GM12878 (cell line): ENCODE measurements around the gene ABCA10. TPM values are rescaled to one million over a fixed set of nuclear protein-coding genes. Genes with fewer than 3 reads are reported as not detected.

Experiments
- ATAC-seq: fragments of 200-7000 bp; cut with Tn5 transposase; 3 replicates; pipeline ENCODE4 v1.9.1; 2020; ENCODE audit warnings: mild to moderate bottlenecking, moderate library complexity
- BruUV-seq: library from RNA; stranded (reverse); fragments of 400-500 nt; replicated peaks from 2 replicates; lab custom pipeline; 2021; lab: Mats Ljungman, UMichigan
- CTCF ChIA-PET: fragments of 300-600 bp; sonication (Branson Sonifier 250); formaldehyde crosslinking; extraction: SDS; loops from one replicate; lab custom pipeline; 2021; ENCODE audit warnings: inconsistent platforms; lab: Yijun Ruan, JAX
- POLR2A ChIA-PET: fragments of 350-600 bp; formaldehyde crosslinking; extraction: SDS; loops from one replicate; lab custom pipeline; 2021; ENCODE audit warnings: inconsistent platforms; lab: Charles Lee
- RAD21 ChIA-PET: fragments of 300-600 bp; sonication (Branson Sonifier 250); formaldehyde crosslinking; loops from one replicate; lab custom pipeline; 2023; ENCODE audit warnings: antibody characterized with exemption; ENCODE audit not compliant: unreplicated experiment; lab: Charles Lee
- SMC1A ChIA-PET: fragments of 300-600 bp; sonication (Branson Sonifier 250); formaldehyde crosslinking; loops from one replicate; lab custom pipeline; 2023; ENCODE audit not compliant: unreplicated experiment, uncharacterized antibody; lab: Charles Lee
- DNase-seq: peaks from one replicate; pipeline ENCODE4 v3.0.0-alpha.2; 2011; ENCODE audit warnings: low read depth, low spot score
- FAIRE-seq: peaks from 3 replicates; lab custom pipeline; 2011; peaks lifted over from hg19 to GRCh38; lab: Jason Lieb, UNC
- H2AFZ ChIP-seq: 2 replicates; pipeline ENCODE4 v1.6.0; 2011; ENCODE audit warnings: low read depth, low read length, control low read depth; ENCODE audit not compliant: control insufficient read depth
- H3K27ac ChIP-seq: 2 replicates; pipeline ENCODE4 v1.5.1; 2011; ENCODE audit warnings: control low read depth; ENCODE audit not compliant: control insufficient read depth, insufficient read depth
- H3K27me3 ChIP-seq, 2 experiments: replicated peaks in 1 of 2; 2 replicates each; pipeline versions ENCODE4 v1.6.0 to v1.6.1; 2011; ENCODE audit warnings: low read length in 1 of 2; ENCODE audit not compliant: control insufficient read depth in 2 of 2, insufficient read depth in 2 of 2
- H3K36me3 ChIP-seq, 2 experiments: 2 replicates each; pipeline ENCODE4 v1.5.1; 2011; ENCODE audit warnings: low read length in 1 of 2; ENCODE audit not compliant: control insufficient read depth in 2 of 2, insufficient read depth in 2 of 2
- H3K4me1 ChIP-seq: 2 replicates; pipeline ENCODE4 v1.6.1; 2011; ENCODE audit warnings: mild to moderate bottlenecking, low read length, moderate library complexity, mixed read lengths; ENCODE audit not compliant: control insufficient read depth, insufficient read depth
- H3K4me2 ChIP-seq: 2 replicates; pipeline ENCODE4 v1.6.0; 2011; ENCODE audit warnings: control low read depth; ENCODE audit not compliant: control insufficient read depth, insufficient read depth
- H3K4me3 ChIP-seq: fragments of 200-600 bp; sonication (generic); 2 replicates; pipeline ENCODE4 v1.5.1; 2016
- H3K79me2 ChIP-seq: 2 replicates; pipeline ENCODE4 v1.6.0; 2011; ENCODE audit warnings: low read length; ENCODE audit not compliant: control insufficient read depth, insufficient read depth
- H3K9ac ChIP-seq: 2 replicates; pipeline ENCODE4 v1.8.0; 2011; ENCODE audit warnings: low read length, control low read depth, mixed read lengths; ENCODE audit not compliant: control insufficient read depth, insufficient read depth
- H3K9me3 ChIP-seq: replicated peaks from 3 replicates; pipeline ENCODE4 v1.5.1; 2011; ENCODE audit warnings: mild to moderate bottlenecking, low read length; ENCODE audit not compliant: control insufficient read depth, insufficient read depth
- H4K20me1 ChIP-seq: 2 replicates; pipeline ENCODE4 v1.6.0; 2011; ENCODE audit not compliant: control insufficient read depth, insufficient read depth
- BHLHE40 ChIP-seq, 2 experiments: fragments of 450-650 bp in 1 of 2; IDR thresholded peaks; 2 replicates each; pipeline ENCODE4 v1.6.1; 2011 to 2017; ENCODE audit warnings: low read depth in 2 of 2, borderline replicate concordance in 1 of 2, improper control_type of control experiment in 1 of 2, low read length in 1 of 2, mild to moderate bottlenecking in 1 of 2
- CBX5 ChIP-seq: sonication (generic); IDR thresholded peaks from 2 replicates; pipeline ENCODE4 v1.6.1; 2016; ENCODE audit warnings: low read depth, moderate library complexity, mild to moderate bottlenecking, inconsistent platforms
- CHD1 ChIP-seq: IDR thresholded peaks from 2 replicates; pipeline ENCODE4 v1.6.1; 2012; ENCODE audit warnings: low read depth, low read length, improper control_type of control experiment
- IKZF1 ChIP-seq: fragments of 450-650 bp; conservative IDR thresholded peaks from 2 replicates; pipeline ENCODE4 v1.6.1; 2017; ENCODE audit warnings: antibody characterized with exemption, mild to moderate bottlenecking
- IRF3 ChIP-seq: fragments of 450-650 bp; IDR thresholded peaks from 2 replicates; pipeline ENCODE4 v1.6.1; 2014; ENCODE audit warnings: mild to moderate bottlenecking
- MLLT1 ChIP-seq: fragments of 450-650 bp; IDR thresholded peaks from 2 replicates; pipeline ENCODE4 v1.6.1; 2016; ENCODE audit warnings: mild to moderate bottlenecking
- NFYB ChIP-seq: IDR thresholded peaks from 2 replicates; pipeline ENCODE4 v1.6.1; 2011; ENCODE audit warnings: low read depth, mild to moderate bottlenecking, low read length, improper control_type of control experiment, moderate library complexity; ENCODE audit not compliant: insufficient read depth
- POLR2AphosphoS5 ChIP-seq: IDR thresholded peaks from 2 replicates; pipeline ENCODE4 v1.6.1; 2011; ENCODE audit warnings: mild to moderate bottlenecking, low read length, inconsistent platforms
- RB1 ChIP-seq: fragments of 450-650 bp; formaldehyde crosslinking; IDR thresholded peaks from 2 replicates; pipeline ENCODE4 v1.6.1; 2017; ENCODE audit warnings: mild to moderate bottlenecking, borderline replicate concordance
- STAT3 ChIP-seq: IDR thresholded peaks from 2 replicates; pipeline ENCODE4 v1.6.1; 2011; ENCODE audit warnings: low read depth, low read length, improper control_type of control experiment
- ZNF207 ChIP-seq: fragments of 450-650 bp; IDR thresholded peaks from 2 replicates; pipeline ENCODE4 v1.6.1; 2014; ENCODE audit warnings: antibody characterized with exemption, mild to moderate bottlenecking, borderline replicate concordance
- ZNF217 ChIP-seq: fragments of 450-650 bp; IDR thresholded peaks from 2 replicates; pipeline ENCODE4 v1.6.1; 2017; ENCODE audit warnings: antibody characterized with exemption, mild to moderate bottlenecking
- in situ Hi-C: fragments of 300-500 bp; cut with MboI; formaldehyde crosslinking; loops from 9 replicates; pipeline ENCODE4 v1.14.3; 2018; ENCODE audit warnings: mixed read lengths
- intact Hi-C: fragments of 100-400 bp; cut with micrococcal nuclease; formaldehyde crosslinking; loops from one replicate; pipeline ENCODE4 v1.14.2; 2022; ENCODE audit not compliant: unreplicated experiment
- polyA plus RNA-seq, 11 experiments: library from polyadenylated mRNA; depleted of rRNA in 4 of 11; unstranded in 6 of 11; stranded (reverse) in 5 of 11; fragments of >200 nt; fragmentation: Nextera tagmentation in 4 of 11; fragmentation: Illumina TruSeq in 1 of 11; extraction: Ambion mirVana in 4 of 11; extraction: Trizol in 1 of 11; gene quantifications; 1 replicate in 1 of 11; 2 replicates in 10 of 11; pipeline versions ENCODE4 v1.2.1 to v1.2.3, GENCODE V29; 2011 to 2016; ENCODE audit warnings: inconsistent platforms in 2 of 11, missing spikeins in 2 of 11, low read depth in 1 of 11
- total RNA-seq, 4 experiments: library from RNA; depleted of rRNA in 3 of 4; stranded (reverse); fragments of >200 nt in 3 of 4; fragmentation: Illumina TruSeq in 1 of 4; extraction: Trizol in 1 of 4; gene quantifications; 2 replicates each; pipeline versions ENCODE4 v1.2.1 to v1.2.3, GENCODE V29; 2013 to 2021
- TF ChIP-seq, protein P1 (sequence below): IDR thresholded peaks from 2 replicates; pipeline ENCODE4 v1.6.1; 2012; ENCODE audit warnings: improper control_type of control experiment, low read depth, low read length; ENCODE audit not compliant: insufficient replicate concordance
- TF ChIP-seq, protein P2 (sequence below): IDR thresholded peaks from 2 replicates; pipeline ENCODE4 v1.6.1; 2012; ENCODE audit warnings: low read length, inconsistent platforms

The ABCA10 gene
- total and polyA plus RNA-seq, 10 of the 15 experiments (the other 5 are each of a cell fraction or from before 2014, with no cell fraction given), result 0.33 to 3.0 (median 0.83) TPM

- SMC1A ChIA-PET, result interaction anchor here (1.1 to 1.7 kb wide), 6 partner anchors 8 to 392 kb away, joined by 3 to 4 read pairs (median 3); no protein-coding TSS in a partner anchor
Observed at GRCh38 chr17:69187294-69187693, 41.3 kb downstream of the ABCA10 start.

More at GRCh38 chr17:69187294-69187693, 41.3 kb downstream of the ABCA10 start:
- ChIA-PET RAD21 (no interaction called here), CTCF (interaction anchor here (0.6 to 1.2 kb wide), 2 partner anchors 106 to 119 kb away, joined by 3 to 4 read pairs; no protein-coding TSS in a partner anchor)
- no peaks in the 10 kb centered on the region for H3K27me3 ChIP-seq
- no peak overlapping the region for H3K27ac ChIP-seq
- no TSS peak for BruUV-seq
- in situ Hi-C loops, result no loop called here
- no peaks in the 10 kb centered on the region for H3K79me2 ChIP-seq
- no peaks in the 10 kb centered on the region for H3K9me3 ChIP-seq
- H3K4me3 ChIP-seq, result no peak overlapping the region
- H3K9ac ChIP-seq, result no peak overlapping the region
- no peaks in the 10 kb centered on the region for H3K4me1 ChIP-seq
- DNase-seq (no peak), FAIRE-seq (no peak), ATAC-seq (no peak)
- intact Hi-C loops, result no loop called here
- no peaks in the 10 kb centered on the region for H3K36me3 ChIP-seq
- H4K20me1 ChIP-seq, result no peaks in the 10 kb centered on the region
- no peak overlapping the region for H2AFZ ChIP-seq
- TF ChIP-seq STAT3 (no peak), IKZF1 (no peak), IRF3 (no peak), BHLHE40 (IDR thresholded peaks at IDR 0.05; ENCODE audit: borderline replicate concordance in 1 of 2, low read depth in 2 of 2, low read length in 1 of 2) (no peak), CHD1 (no peak), CBX5 (no peak), NFYB (no peak), ZNF207 (no peak), RB1 (no peak), POLR2AphosphoS5 (no peak), ZNF217 (no peak), MLLT1 (no peak)
- TF ChIP-seq, protein P1, sequence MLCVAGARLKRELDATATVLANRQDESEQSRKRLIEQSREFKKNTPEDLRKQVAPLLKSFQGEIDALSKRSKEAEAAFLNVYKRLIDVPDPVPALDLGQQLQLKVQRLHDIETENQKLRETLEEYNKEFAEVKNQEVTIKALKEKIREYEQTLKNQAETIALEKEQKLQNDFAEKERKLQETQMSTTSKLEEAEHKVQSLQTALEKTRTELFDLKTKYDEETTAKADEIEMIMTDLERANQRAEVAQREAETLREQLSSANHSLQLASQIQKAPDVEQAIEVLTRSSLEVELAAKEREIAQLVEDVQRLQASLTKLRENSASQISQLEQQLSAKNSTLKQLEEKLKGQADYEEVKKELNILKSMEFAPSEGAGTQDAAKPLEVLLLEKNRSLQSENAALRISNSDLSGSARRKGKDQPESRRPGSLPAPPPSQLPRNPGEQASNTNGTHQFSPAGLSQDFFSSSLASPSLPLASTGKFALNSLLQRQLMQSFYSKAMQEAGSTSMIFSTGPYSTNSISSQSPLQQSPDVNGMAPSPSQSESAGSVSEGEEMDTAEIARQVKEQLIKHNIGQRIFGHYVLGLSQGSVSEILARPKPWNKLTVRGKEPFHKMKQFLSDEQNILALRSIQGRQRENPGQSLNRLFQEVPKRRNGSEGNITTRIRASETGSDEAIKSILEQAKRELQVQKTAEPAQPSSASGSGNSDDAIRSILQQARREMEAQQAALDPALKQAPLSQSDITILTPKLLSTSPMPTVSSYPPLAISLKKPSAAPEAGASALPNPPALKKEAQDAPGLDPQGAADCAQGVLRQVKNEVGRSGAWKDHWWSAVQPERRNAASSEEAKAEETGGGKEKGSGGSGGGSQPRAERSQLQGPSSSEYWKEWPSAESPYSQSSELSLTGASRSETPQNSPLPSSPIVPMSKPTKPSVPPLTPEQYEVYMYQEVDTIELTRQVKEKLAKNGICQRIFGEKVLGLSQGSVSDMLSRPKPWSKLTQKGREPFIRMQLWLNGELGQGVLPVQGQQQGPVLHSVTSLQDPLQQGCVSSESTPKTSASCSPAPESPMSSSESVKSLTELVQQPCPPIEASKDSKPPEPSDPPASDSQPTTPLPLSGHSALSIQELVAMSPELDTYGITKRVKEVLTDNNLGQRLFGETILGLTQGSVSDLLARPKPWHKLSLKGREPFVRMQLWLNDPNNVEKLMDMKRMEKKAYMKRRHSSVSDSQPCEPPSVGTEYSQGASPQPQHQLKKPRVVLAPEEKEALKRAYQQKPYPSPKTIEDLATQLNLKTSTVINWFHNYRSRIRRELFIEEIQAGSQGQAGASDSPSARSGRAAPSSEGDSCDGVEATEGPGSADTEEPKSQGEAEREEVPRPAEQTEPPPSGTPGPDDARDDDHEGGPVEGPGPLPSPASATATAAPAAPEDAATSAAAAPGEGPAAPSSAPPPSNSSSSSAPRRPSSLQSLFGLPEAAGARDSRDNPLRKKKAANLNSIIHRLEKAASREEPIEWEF, result no peak
- TF ChIP-seq, protein P2, sequence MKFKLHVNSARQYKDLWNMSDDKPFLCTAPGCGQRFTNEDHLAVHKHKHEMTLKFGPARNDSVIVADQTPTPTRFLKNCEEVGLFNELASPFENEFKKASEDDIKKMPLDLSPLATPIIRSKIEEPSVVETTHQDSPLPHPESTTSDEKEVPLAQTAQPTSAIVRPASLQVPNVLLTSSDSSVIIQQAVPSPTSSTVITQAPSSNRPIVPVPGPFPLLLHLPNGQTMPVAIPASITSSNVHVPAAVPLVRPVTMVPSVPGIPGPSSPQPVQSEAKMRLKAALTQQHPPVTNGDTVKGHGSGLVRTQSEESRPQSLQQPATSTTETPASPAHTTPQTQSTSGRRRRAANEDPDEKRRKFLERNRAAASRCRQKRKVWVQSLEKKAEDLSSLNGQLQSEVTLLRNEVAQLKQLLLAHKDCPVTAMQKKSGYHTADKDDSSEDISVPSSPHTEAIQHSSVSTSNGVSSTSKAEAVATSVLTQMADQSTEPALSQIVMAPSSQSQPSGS, result no peak
- TF ChIP-seq, all 136 proteins: peak for 0
- H3K4me2 ChIP-seq, result no peak overlapping the region
- POLR2A ChIA-PET, result no interaction called here
